Esophagus squamous epithelium (tissue), 5 donors: ENCODE results near the gene SLC12A7. TPM values are rescaled to one million over a fixed set of nuclear protein-coding genes. Genes with fewer than 3 reads are reported as not detected.
"Not testable (repeated sequence)": the region's sequence is repeated elsewhere in the genome, so short reads cannot be mapped to it uniquely, and the experiment has no call there.

Experiments used
- DNase-seq: peaks from one replicate; lab custom pipeline; 2025; lab: John Stamatoyannopoulos, UW
- H3K27ac ChIP-seq, 4 donors: fragments of 200-600 bp; sonication (generic); one replicate each; pipeline ENCODE4 v1.5.1; 2016 to 2019; ENCODE audit warnings: mild to moderate bottlenecking in 1 of 4
- H3K27me3 ChIP-seq, 4 donors: fragments of 200-600 bp; sonication (generic); 1 replicate in 3 of 4; 2 replicates in 1 of 4; pipeline versions ENCODE4 v1.5.1 to v1.6.0; 2017 to 2021; ENCODE audit warnings: antibody characterized with exemption in 1 of 4
- H3K36me3 ChIP-seq, 3 donors: fragments of 200-600 bp; sonication (generic); one replicate each; pipeline ENCODE4 v1.5.1; 2016 to 2019
- H3K4me1 ChIP-seq, 3 donors: fragments of 200-600 bp; sonication (generic); one replicate each; pipeline ENCODE4 v1.5.1; 2017 to 2019
- H3K4me3 ChIP-seq, 4 donors: fragments of 200-600 bp; sonication (generic); 1 replicate in 3 of 4; 2 replicates in 1 of 4; pipeline ENCODE4 v1.5.1; 2016 to 2019; ENCODE audit warnings: mild to moderate bottlenecking in 2 of 4, moderate library complexity in 1 of 4
- H3K9me3 ChIP-seq, 3 donors: fragments of 200-600 bp; sonication (generic); one replicate each; pipeline ENCODE4 v1.5.1; 2016 to 2019
- POLR2A ChIP-seq, 4 donors: fragments of 450-650 bp; IDR thresholded peaks; one replicate each; pipeline ENCODE4 v1.6.1; 2017; ENCODE audit warnings: antibody characterized with exemption in 4 of 4, mild to moderate bottlenecking in 4 of 4, moderate library complexity in 3 of 4
- WGBS, 2 donors: methylation state at CpG; one replicate each; pipeline ENCODE4 v1.1.5; 2018; 5-methylcytosine and 5-hydroxymethylcytosine counted together
- intact Hi-C: fragments of 100-400 bp; cut with DNase I; formaldehyde crosslinking; loops from one replicate; pipeline ENCODE4 v1.15.0; 2022
- total RNA-seq, 4 donors: library from RNA; depleted of rRNA; stranded (reverse); fragments of >200 nt; gene quantifications; one replicate each; pipeline ENCODE4 v1.1.0, GENCODE V29; 2016
- TF ChIP-seq, protein P1 (sequence below), 6 experiments: fragments of 450-650 bp in 4 of 6; fragments of 200-600 bp in 2 of 6; sonication (generic) in 2 of 6; IDR thresholded peaks; one replicate each; pipeline ENCODE4 v1.5.1; 2016 to 2019; ENCODE audit warnings: antibody characterized with exemption in 6 of 6, mild to moderate bottlenecking in 4 of 6, moderate library complexity in 4 of 6
- donor health status: DM: yes; HTN: yes; CAD: no.

SLC12A7 gene
- total RNA-seq, 4 donors from 2014 or later: 4.5 to 13.4 (median 6.6) TPM

DNA sequence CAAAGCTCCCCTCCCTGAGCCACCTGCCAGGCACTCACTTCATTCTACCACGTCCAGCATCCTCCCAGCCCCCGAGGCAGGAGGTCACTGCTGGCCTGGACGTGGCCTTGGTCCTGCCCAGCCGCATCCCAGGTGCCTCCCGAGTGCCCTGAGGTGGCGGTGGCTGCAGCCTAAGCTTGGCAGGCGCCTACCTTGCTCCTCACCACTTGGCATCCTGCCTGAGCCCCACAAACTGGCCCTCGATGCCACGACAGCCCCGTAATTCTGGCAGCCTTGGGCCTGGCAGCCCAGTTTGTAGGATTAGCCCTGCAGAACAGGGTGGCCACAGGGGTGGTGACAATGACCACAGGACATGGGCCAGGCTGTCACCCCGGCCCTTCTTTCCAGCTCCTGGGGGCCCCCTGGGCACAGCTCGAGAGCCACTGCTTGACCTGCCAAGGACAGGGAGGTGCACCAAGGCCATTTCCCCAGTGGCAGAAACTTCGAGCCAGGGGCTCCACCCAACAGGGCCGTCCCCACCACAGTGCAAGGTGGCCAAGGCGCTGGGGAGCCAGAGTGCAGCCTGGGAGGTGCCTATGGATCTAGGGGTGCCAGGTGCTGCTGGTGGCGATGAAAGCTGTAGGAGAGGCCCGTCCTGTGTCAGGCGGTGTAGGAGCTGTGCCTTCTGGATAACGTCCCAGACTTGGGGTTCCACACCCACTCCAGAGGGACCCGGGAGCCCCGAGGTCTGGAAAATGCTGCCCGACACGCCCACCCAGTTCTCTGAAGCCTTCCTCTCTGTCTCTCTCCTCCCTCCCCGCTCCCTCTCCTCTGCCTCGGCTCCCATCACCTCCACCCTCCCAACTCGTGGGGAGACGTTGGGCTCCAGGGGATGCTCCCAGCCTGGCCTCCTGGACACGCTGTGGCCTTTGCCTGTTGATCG, 84.9 kb downstream of the SLC12A7 start:
- intact Hi-C loops: no loop called here

DNA sequence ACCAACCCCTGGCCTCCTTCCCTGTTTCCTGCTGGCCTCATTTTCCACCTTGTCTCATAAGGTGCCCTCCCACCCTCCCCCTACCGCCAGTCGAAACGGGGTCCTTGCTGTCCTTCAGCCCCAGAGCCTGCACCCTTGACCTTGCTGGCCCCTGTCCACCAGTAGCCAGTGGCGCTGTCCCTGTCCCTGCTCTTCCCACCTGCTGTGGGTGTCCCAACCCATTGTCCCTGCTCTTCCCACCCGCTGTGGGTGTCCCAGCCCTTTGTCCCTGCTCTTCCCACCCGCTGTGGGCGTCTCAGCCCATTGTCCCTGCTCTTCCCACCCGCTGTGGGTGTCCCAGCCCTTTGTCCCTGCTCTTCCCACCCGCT, 89.9 kb downstream of the SLC12A7 start:
- H3K9me3 ChIP-seq, H3K27ac ChIP-seq, H3K36me3 ChIP-seq, DNase-seq, intact Hi-C loops, H3K4me1 ChIP-seq, H3K4me3 ChIP-seq: not testable (repeated sequence)
- WGBS, 2 donors: 53 to 74% methylated on average over 3 of the region's 9 CpGs
- H3K27me3 ChIP-seq: peaks cover 0 to 14% (median 0%) of the 10 kb centered on the region in 4 donors

More for the DNA sequence above, 84.9 kb downstream of the SLC12A7 start:
- Histone ChIP-seq H3K36me3 (no peaks in the 10 kb centered on the region), H3K9me3 (no peaks in the 10 kb centered on the region), H3K4me1 (no peaks in the 10 kb centered on the region), H3K27ac (no peak overlapping the region), H3K4me3 (no peak overlapping the region), H3K27me3 (peaks cover 0 to 51% (median 0%) of the 10 kb centered on the region in 4 donors)
- no peak for TF ChIP-seq POLR2A (IDR thresholded peaks at IDR 0.05)
- TF ChIP-seq, protein P1, sequence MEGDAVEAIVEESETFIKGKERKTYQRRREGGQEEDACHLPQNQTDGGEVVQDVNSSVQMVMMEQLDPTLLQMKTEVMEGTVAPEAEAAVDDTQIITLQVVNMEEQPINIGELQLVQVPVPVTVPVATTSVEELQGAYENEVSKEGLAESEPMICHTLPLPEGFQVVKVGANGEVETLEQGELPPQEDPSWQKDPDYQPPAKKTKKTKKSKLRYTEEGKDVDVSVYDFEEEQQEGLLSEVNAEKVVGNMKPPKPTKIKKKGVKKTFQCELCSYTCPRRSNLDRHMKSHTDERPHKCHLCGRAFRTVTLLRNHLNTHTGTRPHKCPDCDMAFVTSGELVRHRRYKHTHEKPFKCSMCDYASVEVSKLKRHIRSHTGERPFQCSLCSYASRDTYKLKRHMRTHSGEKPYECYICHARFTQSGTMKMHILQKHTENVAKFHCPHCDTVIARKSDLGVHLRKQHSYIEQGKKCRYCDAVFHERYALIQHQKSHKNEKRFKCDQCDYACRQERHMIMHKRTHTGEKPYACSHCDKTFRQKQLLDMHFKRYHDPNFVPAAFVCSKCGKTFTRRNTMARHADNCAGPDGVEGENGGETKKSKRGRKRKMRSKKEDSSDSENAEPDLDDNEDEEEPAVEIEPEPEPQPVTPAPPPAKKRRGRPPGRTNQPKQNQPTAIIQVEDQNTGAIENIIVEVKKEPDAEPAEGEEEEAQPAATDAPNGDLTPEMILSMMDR (IDR thresholded peaks at IDR 0.05): no peak
- DNase-seq: no peak
- 55 to 61% methylated on average over 11 of the region's 29 CpGs for WGBS, 2 donors

DNA sequence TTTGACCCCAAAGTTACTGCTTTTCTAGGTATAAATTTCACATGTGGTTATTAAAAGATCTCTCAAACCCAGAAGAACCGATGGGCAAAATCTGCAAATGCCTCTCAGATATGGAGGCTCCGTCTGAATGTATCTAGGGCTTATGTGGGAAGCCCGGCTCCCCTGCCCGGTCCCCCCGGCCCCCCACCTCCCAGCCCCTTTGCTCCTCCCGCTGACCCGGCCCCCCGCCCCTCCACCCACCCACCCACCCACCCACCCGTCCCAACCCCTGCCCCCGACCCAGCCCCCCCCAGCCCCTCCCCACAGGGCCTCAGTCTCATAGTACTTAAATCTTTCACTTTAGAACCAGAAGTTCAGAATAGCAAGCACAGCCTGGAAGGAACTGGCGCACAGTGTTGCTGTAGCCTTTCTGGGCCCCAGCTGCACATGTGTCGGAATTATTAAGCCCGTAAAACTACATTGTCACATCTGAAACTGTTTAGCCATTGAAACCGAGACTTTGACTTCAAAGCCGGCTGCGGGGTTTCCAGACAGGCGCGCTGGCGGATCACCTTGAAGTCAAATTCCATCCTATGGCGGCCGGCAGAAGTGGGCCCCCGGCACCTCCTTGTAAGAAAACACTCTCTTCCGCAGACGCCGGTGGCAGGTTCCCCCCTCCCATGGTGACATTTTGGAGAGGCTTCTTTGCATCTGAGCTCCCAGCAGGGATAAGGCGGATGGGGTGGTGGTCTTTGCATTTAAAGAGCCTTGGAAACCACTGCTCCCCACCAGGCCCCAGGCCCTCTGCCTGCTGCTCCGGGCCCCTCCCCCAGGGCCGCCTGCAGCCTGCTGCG, 90.5 kb downstream of the SLC12A7 start:
- H3K27me3 ChIP-seq: peaks cover 0 to 16% (median 0%) of the 10 kb centered on the region in 4 donors
- TF ChIP-seq, protein P1 (IDR thresholded peaks at IDR 0.05): no peak
- no peak for TF ChIP-seq POLR2A (IDR thresholded peaks at IDR 0.05)
- H3K4me3 ChIP-seq: no peak overlapping the region
- peaks cover 0 to 8% (median 0%) of the 10 kb centered on the region in 3 donors for H3K4me1 ChIP-seq
- DNase-seq: no peak
- H3K9me3 ChIP-seq: no peaks in the 10 kb centered on the region
- intact Hi-C loops: no loop called here
- 73% methylated on average over 15 to 18 of the region's 29 CpGs for WGBS, 2 donors
- H3K36me3 ChIP-seq: no peaks in the 10 kb centered on the region
- no peak overlapping the region for H3K27ac ChIP-seq

DNA sequence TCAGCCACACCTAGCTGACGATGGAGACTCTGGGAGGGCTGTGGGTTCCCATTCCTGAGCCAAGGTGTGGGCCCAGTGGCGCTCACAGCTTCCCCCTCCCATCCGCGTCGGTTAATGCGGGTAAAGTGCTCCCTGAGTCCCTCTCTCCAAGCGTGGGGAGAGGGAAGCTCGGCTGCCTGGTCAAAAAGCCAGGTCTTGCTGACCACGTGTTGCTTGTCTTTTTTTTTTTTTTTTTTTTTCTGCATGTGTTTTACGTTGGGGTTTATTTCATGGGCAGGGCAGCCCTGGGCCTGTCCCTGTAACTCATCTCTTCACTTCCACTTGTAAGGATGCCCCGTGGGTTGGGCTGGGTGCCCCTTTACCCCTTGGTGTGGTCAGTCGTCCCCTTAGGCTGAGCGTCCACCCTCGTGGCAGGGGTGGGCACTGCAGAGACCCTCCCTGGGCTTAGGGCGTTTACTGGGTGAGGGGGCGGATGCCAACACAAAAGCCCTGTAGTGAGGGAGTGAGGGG, 91.4 kb downstream of the SLC12A7 start:
- Histone ChIP-seq H3K4me3 (no peak overlapping the region), H3K4me1 (peaks cover 0 to 17% (median 5%) of the 10 kb centered on the region in 3 donors), H3K27ac (no peak overlapping the region), H3K9me3 (no peaks in the 10 kb centered on the region), H3K36me3 (no peaks in the 10 kb centered on the region), H3K27me3 (peaks cover 0 to 25% (median 0%) of the 10 kb centered on the region in 4 donors)
- intact Hi-C loops: no loop called here
- no peak for DNase-seq
- WGBS, 2 donors: 72 to 76% methylated on average over 10 to 12 of the region's 16 CpGs
- TF ChIP-seq, protein P1 (IDR thresholded peaks at IDR 0.05): no peak
- TF ChIP-seq POLR2A (IDR thresholded peaks at IDR 0.05): no peak

DNA sequence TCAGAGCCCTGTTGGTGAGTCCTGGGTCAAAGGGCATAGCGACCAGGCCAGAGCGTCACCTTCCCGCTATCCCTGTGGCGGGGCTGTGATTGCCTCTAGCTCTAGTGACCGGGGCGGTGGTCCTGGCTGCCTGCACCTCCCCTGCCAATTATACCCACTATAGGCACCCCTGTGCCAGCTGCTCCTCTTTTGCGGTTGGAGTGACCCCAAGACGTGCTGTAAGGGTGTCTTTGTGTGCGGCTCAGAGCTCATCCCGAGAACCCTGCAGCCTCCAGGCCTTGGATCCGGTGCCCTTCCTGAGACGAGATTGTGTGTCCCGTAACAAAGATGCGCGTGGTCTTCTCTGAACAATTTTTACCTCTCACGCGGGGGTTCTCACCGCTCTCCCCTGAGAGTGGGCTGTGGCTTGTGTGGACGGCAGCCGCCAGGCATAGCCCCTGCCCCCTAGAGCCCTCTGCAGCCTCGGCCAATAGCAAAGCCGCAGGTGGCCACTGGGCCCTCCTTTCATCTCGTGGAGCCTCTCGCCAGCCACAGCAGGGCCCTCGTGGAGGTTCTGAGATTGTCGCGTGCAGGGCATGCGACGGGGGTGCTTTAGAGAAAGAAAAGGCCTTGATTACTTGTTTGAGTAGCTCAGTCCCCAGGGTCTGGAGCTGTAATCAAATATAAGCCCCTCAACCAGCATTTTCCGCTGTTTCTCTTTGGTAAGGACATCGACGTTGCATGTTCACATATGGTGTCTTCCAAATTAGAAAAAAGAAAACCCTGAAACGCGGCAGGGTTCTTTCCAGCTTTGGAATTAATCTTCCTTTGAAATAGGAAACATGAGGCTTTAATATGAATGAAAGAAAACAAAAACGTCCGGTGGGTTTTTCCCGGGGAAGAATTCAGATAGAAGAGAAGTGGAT, 92.6 kb downstream of the SLC12A7 start:
- H3K9me3 ChIP-seq: no peaks in the 10 kb centered on the region
- WGBS, 2 donors: 61 to 86% methylated on average over 19 to 25 of the region's 37 CpGs
- no peak for DNase-seq
- no peaks in the 10 kb centered on the region for H3K36me3 ChIP-seq
- H3K4me3 ChIP-seq: no peak overlapping the region
- H3K27me3 ChIP-seq: peaks cover 0 to 37% (median 0%) of the 10 kb centered on the region in 4 donors
- TF ChIP-seq, protein P1 (IDR thresholded peaks at IDR 0.05): no peak
- no peak for TF ChIP-seq POLR2A (IDR thresholded peaks at IDR 0.05)
- no peak overlapping the region for H3K27ac ChIP-seq
- intact Hi-C loops: no loop called here
- peaks cover 0 to 26% (median 6%) of the 10 kb centered on the region in 3 donors for H3K4me1 ChIP-seq
